Breast epithelium (tissue), 3 donors: ENCODE measurements around the gene ACOT9.

Experiments
- CTCF ChIP-seq, 3 donors: fragments of 450-650 bp; IDR thresholded peaks; one replicate each; pipeline ENCODE4 v1.5.1; 2016 to 2017; ENCODE audit warnings: antibody characterized with exemption in 3 of 3, mild to moderate bottlenecking in 3 of 3, moderate library complexity in 3 of 3
- POLR2A ChIP-seq: fragments of 450-650 bp; IDR thresholded peaks from one replicate; pipeline ENCODE4 v1.6.1; 2016; ENCODE audit warnings: antibody characterized with exemption, mild to moderate bottlenecking, moderate library complexity
- POLR2AphosphoS5 ChIP-seq, 3 donors: sonication (generic); formaldehyde crosslinking; IDR thresholded peaks; one replicate each; pipeline ENCODE4 v1.6.1; 2017; ENCODE audit warnings: antibody characterized with exemption in 3 of 3

GRCh38 chrX:23729214-23729613 lies 13.9 kb downstream of the ACOT9 start:
- TF ChIP-seq CTCF (IDR thresholded peaks at IDR 0.05), result no peak
- TF ChIP-seq POLR2A, result no peak
- no peak for TF ChIP-seq POLR2AphosphoS5 (IDR thresholded peaks at IDR 0.05)
